HepG2 (cell line): ENCODE measurements around the gene QSOX1. TPM values are rescaled to one million over a fixed set of nuclear protein-coding genes. Genes with fewer than 3 reads are reported as not detected.
A peak's percentile ranks its signal among the peaks of the same experiment; 100 is the strongest.

Source experiments
- AFF4 ChIP-seq: sonication (generic); formaldehyde crosslinking; IDR thresholded peaks from 2 replicates; pipeline ENCODE4 v1.4.0; 2020; ENCODE audit warnings: missing genetic modification reagents
- ARNT ChIP-seq: fragments of 450-650 bp; IDR thresholded peaks from 2 replicates; pipeline ENCODE4 v1.6.1; 2017
- CEBPG ChIP-seq: IDR thresholded peaks from 2 replicates; pipeline ENCODE4 v1.6.1; 2016
- DR1 ChIP-seq: sonication (generic); formaldehyde crosslinking; IDR thresholded peaks from 2 replicates; pipeline ENCODE4 v1.8.0; 2021; ENCODE audit warnings: mild to moderate bottlenecking, missing genetic modification reagents, inconsistent platforms
- GABPA ChIP-seq, 2 experiments: IDR thresholded peaks; 2 replicates each; pipeline ENCODE4 v1.6.1; 2011 to 2016; ENCODE audit warnings: low read depth in 2 of 2, low read length in 1 of 2, missing biosample characterization in 1 of 2, missing genetic modification characterization in 1 of 2
- HOMEZ ChIP-seq: IDR thresholded peaks from 2 replicates; pipeline ENCODE4 v1.6.1; 2016; ENCODE audit warnings: low read depth
- POLR2G ChIP-seq: fragments of 200-400 bp; formaldehyde crosslinking; IDR thresholded peaks from 2 replicates; pipeline ENCODE4 v1.6.1; 2018; ENCODE audit warnings: mild to moderate bottlenecking, low read depth, low read length, moderate library complexity
- RBAK ChIP-seq: sonication (generic); formaldehyde crosslinking; IDR thresholded peaks from 2 replicates; pipeline ENCODE4 v1.5.1; 2020; ENCODE audit warnings: mild to moderate bottlenecking, missing genetic modification reagents
- STAT5B ChIP-seq: sonication (generic); formaldehyde crosslinking; IDR thresholded peaks from 2 replicates; pipeline ENCODE4 v1.4.0; 2020; ENCODE audit warnings: missing genetic modification reagents
- TAF15 ChIP-seq: fragments of 200-400 bp; formaldehyde crosslinking; IDR thresholded peaks from one replicate; pipeline ENCODE4 v1.6.1; 2018; ENCODE audit warnings: mild to moderate bottlenecking, low read depth, low read length; ENCODE audit not compliant: poor library complexity, severe bottlenecking
- TFAP4 ChIP-seq: sonication (generic); IDR thresholded peaks from 2 replicates; pipeline ENCODE4 v1.6.1; 2016; ENCODE audit warnings: low read depth, borderline replicate concordance
- TOPORS ChIP-seq: sonication (generic); formaldehyde crosslinking; IDR thresholded peaks from 2 replicates; pipeline ENCODE4 v1.8.0; 2023; ENCODE audit warnings: mild to moderate bottlenecking, missing genetic modification reagents
- ZFP82 ChIP-seq: sonication (generic); formaldehyde crosslinking; IDR thresholded peaks from 2 replicates; pipeline ENCODE4 v1.5.1; 2020; ENCODE audit warnings: mild to moderate bottlenecking, missing genetic modification reagents, borderline replicate concordance
- ZFP90 ChIP-seq: sonication (generic); formaldehyde crosslinking; IDR thresholded peaks from 2 replicates; pipeline ENCODE4 v1.8.0; 2022; ENCODE audit warnings: missing genetic modification reagents, mild to moderate bottlenecking, inconsistent platforms, borderline replicate concordance
- ZHX1 ChIP-seq: sonication (generic); formaldehyde crosslinking; IDR thresholded peaks from 2 replicates; pipeline ENCODE4 v1.8.1; 2022; ENCODE audit warnings: low read depth, mild to moderate bottlenecking, missing genetic modification reagents
- ZMYM3 ChIP-seq: sonication (generic); formaldehyde crosslinking; IDR thresholded peaks from 2 replicates; pipeline ENCODE4 v1.5.1; 2020; ENCODE audit warnings: mild to moderate bottlenecking, missing genetic modification reagents
- ZNF230 ChIP-seq: sonication (generic); formaldehyde crosslinking; IDR thresholded peaks from 2 replicates; pipeline ENCODE4 v1.4.0; 2020; ENCODE audit warnings: mild to moderate bottlenecking, missing genetic modification reagents
- ZNF776 ChIP-seq: sonication (generic); formaldehyde crosslinking; IDR thresholded peaks from 2 replicates; pipeline ENCODE4 v1.4.0; 2020; ENCODE audit warnings: mild to moderate bottlenecking, missing genetic modification reagents
- polyA plus RNA-seq, 8 experiments: library from polyadenylated mRNA; depleted of rRNA in 3 of 8; stranded (reverse) in 7 of 8; unstranded in 1 of 8; fragments of >200 nt; fragmentation: Illumina TruSeq in 4 of 8; extraction: Trizol in 4 of 8; gene quantifications; 2 replicates each; pipeline versions ENCODE4 v1.2.1 to v1.2.3, GENCODE V29; 2011 to 2016; ENCODE audit warnings: low read depth in 4 of 8, missing spikeins in 1 of 8, mixed read lengths in 1 of 8; ENCODE audit not compliant: insufficient read depth in 1 of 8
- total RNA-seq, 5 experiments: library from RNA; depleted of rRNA; stranded (reverse); fragments of >200 nt; fragmentation: Illumina TruSeq; extraction: Trizol; gene quantifications; 2 replicates each; pipeline ENCODE4 v1.2.3, GENCODE V29; 2016; ENCODE audit warnings: low read depth in 1 of 5

QSOX1 gene
- total and polyA plus RNA-seq, 2 of the 13 experiments (the other 11 are each of a cell fraction or from before 2014, with no cell fraction given), result 6.8 to 40.2 TPM

- TF ChIP-seq GABPA (IDR thresholded peaks at IDR 0.05; ENCODE audit: low read depth, low read length) (no peak), GABPA (CRISPR knock-in tag; IDR thresholded peaks at IDR 0.05; ENCODE audit: low read depth) (0 out of 2 replicates have a peak, but pooled peaks have one; percentile 48), AFF4 (CRISPR knock-in tag) (no peak), ZNF230 (no peak), DR1 (no peak), ARNT (no peak), TFAP4 (no peak), TAF15 (no peak), ZFP90 (CRISPR knock-in tag) (no peak), CEBPG (CRISPR knock-in tag) (peak; percentile 64; the same call in 1 of the 2 replicates), RBAK (CRISPR knock-in tag) (no peak), TOPORS (no peak), ZFP82 (no peak), STAT5B (CRISPR knock-in tag) (no peak), ZHX1 (no peak), HOMEZ (CRISPR knock-in tag) (peak; percentile 55; the same call in 1 of the 2 replicates), ZNF776 (CRISPR knock-in tag) (no peak), ZMYM3 (CRISPR knock-in tag) (no peak), POLR2G (no peak)
These were observed 2.9 kb downstream of the QSOX1 start (continued) for GRCh38 chr1:180157576-180158057.
